GM18907 (cell line): ENCODE results near the gene KDM1B.
A peak's percentile ranks its signal among the peaks of the same experiment; 100 is the strongest.
"Not testable (repeated sequence)": the region's sequence is repeated elsewhere in the genome, so short reads cannot be mapped to it uniquely, and the experiment has no call there.

Experiments used
- ATAC-seq: cut with Tn5 transposase; IDR thresholded peaks from one replicate; pipeline ENCODE4 v1.9.1; 2021; ENCODE audit warnings: mild to moderate bottlenecking, moderate library complexity; ENCODE audit not compliant: unreplicated experiment

KDM1B gene

GRCh38 chr6:18186033-18186432 is 30.8 kb downstream of the KDM1B start:
- peak; percentile 71 for ATAC-seq

- ATAC-seq = peak; percentile 26
Measured at GRCh38 chr6:18186540-18187250, 31.5 kb downstream of the KDM1B start.

- no peak for ATAC-seq
Measured at GRCh38 chr6:18187701-18188100, 32.5 kb downstream of the KDM1B start.

GRCh38 chr6:18189196-18189595 is 34.0 kb downstream of the KDM1B start:
- no peak for ATAC-seq

- ATAC-seq = no peak
Measured at GRCh38 chr6:18192026-18192425, 36.8 kb downstream of the KDM1B start.

GRCh38 chr6:18203786-18204185 is 48.6 kb downstream of the KDM1B start:
- ATAC-seq = no peak

- ATAC-seq = no peak
Measured at GRCh38 chr6:18204691-18205090, 49.5 kb downstream of the KDM1B start.

- ATAC-seq = no peak
Measured at GRCh38 chr6:18206591-18206990, 51.4 kb downstream of the KDM1B start.

- no peak for ATAC-seq
Measured at GRCh38 chr6:18207438-18207837, 52.2 kb downstream of the KDM1B start.

- no peak for ATAC-seq
Measured at GRCh38 chr6:18207949-18208348, 52.7 kb downstream of the KDM1B start.

GRCh38 chr6:18208778-18209177 is 53.6 kb downstream of the KDM1B start:
- not testable (repeated sequence) for ATAC-seq

GRCh38 chr6:18209539-18210197 is 54.4 kb downstream of the KDM1B start:
- no peak for ATAC-seq

GRCh38 chr6:18210707-18211106 is 55.5 kb downstream of the KDM1B start:
- no peak for ATAC-seq

- ATAC-seq = peak; percentile 90
Measured at GRCh38 chr6:18211338-18211737, 56.1 kb downstream of the KDM1B start.

- ATAC-seq = no peak
Measured at GRCh38 chr6:18212231-18212630, 57.0 kb downstream of the KDM1B start.

GRCh38 chr6:18213439-18213838 is 58.2 kb downstream of the KDM1B start:
- ATAC-seq = no peak

- peak; percentile 41 for ATAC-seq
Measured at GRCh38 chr6:18214003-18214402, 58.8 kb downstream of the KDM1B start.

- ATAC-seq = no peak
Measured at GRCh38 chr6:18215436-18215835, 60.2 kb downstream of the KDM1B start.

GRCh38 chr6:18216411-18216810 is 61.2 kb downstream of the KDM1B start:
- peak; percentile 49 for ATAC-seq

GRCh38 chr6:18218233-18218632 is 63.0 kb downstream of the KDM1B start:
- no peak for ATAC-seq

GRCh38 chr6:18219591-18219990 is 64.4 kb downstream of the KDM1B start:
- ATAC-seq = no peak

GRCh38 chr6:18221288-18221615 is 66.0 kb downstream of the KDM1B start:
- ATAC-seq = no peak
